HPDE6-E6E7 (cell line): ENCODE data around the gene ITPR3.

Experiments used
- DNase-seq: peaks from one replicate; pipeline ENCODE4 v3.0.0; 2011; ENCODE audit warnings: missing footprints; ENCODE audit errors: extremely low spot score

ITPR3 gene

GRCh38 chr6:33670086-33670660, 49.1 kb downstream of the ITPR3 start:
- DNase-seq: no peak

DNA sequence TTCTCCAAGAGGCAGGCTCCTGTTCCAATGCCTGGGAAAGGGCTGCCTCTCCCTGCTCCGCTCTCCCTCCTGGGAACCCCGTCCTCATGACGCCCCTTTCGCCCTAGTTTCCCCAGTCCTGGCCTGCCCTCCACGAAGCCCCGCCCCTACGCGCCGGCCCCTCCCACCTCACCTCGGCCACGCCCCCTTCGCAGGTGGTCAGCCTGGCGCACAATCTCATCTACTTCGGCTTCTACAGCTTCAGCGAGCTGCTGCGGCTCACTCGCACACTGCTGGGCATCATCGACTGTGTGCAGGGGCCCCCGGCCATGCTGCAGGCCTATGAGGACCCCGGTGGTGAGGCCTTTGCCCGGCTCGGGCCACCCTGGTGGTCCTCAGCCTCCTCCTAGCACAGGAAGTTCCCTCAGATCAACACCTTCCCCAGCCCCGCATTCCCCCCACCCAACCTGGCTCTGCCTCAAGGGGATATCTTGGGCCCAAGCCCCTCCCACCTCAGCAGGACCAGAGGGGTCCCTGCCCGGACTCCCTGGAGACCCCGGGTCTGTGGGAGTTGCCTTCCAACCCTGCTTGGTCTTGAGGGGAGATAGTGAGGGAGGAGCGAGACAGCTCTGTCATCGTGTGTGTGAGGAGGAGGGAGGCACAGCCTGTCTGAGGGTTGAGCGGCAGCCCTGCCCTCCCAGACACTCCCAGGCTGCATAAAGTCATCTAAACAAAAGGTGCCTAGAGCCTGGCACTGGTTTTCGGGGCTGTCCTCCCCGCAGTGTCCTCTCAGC, 50.0 kb downstream of the ITPR3 start:
- no peak for DNase-seq

GRCh38 chr6:33671744-33672072, 50.6 kb downstream of the ITPR3 start:
- no peak for DNase-seq

DNA sequence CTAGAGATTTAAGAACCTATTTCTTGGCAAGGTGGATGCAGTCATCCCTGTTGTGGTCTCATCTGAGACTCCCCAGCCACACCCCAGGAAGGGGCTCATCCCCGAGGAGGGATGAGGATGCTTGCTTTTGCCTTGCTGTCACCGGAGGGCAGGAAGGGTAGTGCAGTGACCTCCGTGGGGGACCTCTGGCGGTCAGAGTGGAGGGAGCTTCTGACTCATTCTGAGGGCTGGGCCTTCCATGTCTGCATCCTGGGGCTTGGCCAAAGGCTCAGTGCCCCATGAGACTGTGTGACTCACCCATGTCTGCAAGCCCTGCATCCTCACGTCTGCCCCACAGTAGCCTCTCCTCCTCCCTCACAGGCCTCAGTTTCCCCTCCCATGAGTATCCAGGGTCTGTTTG, 51.7 kb downstream of the ITPR3 start:
- DNase-seq: peak; percentile 81

DNA sequence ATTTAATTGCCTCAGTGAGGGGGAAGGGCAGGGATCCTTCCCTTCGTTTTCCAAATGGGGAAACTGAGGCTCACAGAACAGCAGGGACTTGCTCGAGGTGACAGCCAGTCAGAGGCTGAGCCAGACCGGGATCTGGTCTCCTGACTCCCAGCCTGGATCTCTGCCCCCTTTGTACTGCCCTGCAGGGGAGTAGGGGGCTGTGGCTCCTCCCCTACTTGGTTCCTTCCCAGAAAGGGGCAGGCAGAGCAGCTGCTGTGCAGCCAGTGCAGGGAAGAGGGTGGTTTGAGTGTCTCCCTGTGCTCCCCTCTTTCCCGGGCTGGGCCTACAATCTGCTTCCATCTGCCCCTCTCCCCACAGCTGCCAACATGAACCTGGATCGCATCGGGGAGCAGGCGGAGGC, 52.7 kb downstream of the ITPR3 start:
- no peak for DNase-seq

DNA sequence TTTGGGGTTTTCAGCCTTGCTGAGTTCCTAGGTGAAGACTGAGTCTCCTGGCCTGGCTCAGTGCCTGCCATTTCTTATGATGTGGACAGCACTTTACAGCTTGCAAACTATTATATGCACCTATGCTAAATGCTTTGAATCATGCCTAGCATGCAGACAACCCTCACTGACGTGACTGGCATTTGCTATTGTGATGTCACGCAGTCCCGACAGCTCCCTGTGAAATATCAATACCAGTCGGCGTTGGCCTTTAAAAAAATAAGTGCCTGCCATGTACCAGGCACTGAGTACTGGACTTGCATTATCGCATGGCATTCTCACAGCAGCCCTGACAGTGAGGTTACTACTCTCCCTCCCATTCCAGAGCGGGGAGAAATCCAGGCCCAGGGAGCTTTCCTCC, 54.8 kb downstream of the ITPR3 start:
- no peak for DNase-seq

DNA sequence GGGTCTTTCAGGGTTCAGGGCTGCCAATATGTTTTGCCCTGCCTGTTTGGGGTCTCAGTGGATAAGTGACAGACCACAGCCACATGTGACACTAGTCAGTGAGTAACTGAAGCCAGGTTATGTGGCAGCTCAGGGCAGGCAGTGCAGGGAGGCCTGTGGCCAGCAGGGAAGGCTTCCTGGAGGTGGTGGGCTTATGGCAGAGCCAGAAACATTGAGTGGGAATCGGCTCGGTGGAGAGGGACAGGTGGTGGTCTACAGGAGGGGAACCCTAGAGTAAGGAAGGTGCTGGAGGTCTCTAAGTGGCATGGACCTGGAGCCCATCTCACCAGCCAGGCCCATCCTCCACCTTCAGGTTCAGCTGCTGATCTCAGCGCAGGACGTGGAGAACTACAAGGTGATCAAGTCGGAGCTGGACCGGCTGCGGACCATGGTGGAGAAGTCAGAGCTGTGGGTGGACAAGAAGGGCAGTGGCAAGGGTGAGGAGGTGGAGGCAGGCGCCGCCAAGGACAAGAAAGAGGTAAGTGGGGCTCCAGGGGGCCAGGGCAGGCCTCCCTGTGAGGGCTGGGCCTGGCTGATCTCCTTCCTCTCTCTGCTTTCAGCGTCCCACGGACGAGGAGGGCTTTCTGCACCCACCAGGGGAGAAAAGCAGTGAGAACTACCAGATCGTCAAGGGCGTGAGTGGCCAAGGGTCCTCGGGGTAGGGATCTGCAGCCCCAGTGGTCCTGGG, 55.5 kb downstream of the ITPR3 start:
- DNase-seq: no peak

GRCh38 chr6:33677143-33677660, 56.1 kb downstream of the ITPR3 start:
- no peak for DNase-seq

- no peak for DNase-seq
Observed at GRCh38 chr6:33677689-33678088, 56.6 kb downstream of the ITPR3 start.

- DNase-seq: no peak
Observed at GRCh38 chr6:33678233-33678931, 57.3 kb downstream of the ITPR3 start.

DNA sequence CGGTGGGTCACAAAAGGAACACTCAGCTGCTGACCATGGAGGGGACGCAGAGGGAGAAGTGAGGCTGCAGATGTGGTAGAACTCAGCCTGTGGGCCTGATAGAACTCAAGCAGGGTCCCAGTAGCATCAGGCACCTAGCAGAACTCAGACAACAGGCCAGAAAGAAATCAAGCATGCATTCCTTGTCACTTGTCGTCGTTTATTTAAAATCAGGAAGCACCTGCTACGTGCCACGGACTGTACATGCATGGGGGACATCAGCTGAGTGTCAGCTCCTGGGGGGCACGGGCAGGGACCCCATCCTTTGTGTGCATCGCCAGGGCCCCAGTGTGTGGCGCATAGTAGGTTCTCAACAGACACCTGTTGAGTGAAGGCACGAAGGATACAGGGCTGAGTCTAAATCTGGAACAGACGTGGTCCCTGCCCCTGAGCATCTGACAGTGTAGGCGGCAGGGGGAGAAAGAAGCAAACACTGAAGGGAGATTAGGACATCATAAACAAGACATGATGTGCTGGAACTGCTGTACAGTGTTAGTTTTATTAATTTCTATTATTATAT, 57.9 kb downstream of the ITPR3 start:
- no peak for DNase-seq

DNA sequence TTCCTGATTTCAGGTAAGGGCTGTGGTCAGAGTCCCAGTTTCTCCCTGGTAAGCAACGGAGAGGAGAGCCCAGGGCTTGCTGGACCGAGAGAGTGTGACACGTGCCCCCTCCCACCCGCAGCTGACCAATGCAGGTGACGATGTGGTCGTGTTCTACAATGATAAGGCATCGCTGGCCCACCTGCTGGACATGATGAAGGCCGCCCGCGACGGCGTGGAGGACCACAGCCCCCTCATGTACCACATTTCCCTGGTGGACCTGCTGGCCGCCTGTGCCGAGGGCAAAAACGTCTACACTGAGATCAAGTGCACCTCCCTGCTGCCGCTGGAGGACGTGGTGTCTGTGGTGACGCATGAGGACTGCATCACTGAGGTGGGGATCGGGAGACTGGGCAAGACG, 58.6 kb downstream of the ITPR3 start:
- no peak for DNase-seq

- DNase-seq: no peak
Observed at GRCh38 chr6:33682341-33682740, 61.2 kb downstream of the ITPR3 start.

- DNase-seq: no peak
Observed at GRCh38 chr6:33683051-33683571, 62.0 kb downstream of the ITPR3 start.

DNA sequence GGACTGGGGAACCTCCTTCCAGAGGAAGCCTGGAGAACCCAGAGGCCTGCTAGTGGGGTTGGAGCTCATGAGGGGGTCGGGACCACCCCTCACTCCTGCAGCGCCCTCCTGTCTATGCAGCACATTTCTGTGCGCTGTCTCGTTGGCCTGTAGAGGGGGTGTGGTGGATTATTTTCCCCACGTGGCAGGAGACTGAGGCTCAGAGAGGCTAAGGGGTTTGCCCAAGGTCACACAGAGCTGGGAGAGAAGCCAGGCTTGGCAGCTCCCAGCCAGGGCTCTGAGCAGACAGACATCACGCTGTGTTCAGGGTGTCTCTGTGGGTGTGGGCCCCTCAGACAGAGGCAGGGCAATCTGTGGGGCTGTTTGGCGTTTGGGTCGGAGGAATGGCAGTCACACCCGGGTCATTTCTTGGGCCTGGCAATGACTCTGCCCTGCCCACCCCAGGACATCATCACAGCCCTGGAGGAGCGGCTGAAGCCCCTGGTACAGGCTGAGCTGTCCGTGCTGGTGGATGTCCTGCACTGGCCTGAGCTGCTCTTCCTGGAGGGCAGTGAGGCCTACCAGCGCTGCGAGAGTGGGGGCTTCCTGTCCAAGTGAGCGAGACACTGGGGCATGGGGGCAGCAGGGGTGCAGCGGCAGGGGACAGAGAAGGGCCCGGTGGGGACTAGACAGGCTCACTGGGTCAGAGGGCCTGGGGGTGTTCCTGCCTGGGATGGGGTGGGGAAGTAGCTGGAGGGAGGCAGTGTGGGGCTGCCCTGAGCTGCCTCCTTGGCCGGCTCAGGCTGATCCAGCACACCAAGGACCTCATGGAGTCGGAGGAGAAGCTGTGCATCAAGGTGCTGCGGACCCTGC, 62.7 kb downstream of the ITPR3 start:
- DNase-seq: no peak

DNA sequence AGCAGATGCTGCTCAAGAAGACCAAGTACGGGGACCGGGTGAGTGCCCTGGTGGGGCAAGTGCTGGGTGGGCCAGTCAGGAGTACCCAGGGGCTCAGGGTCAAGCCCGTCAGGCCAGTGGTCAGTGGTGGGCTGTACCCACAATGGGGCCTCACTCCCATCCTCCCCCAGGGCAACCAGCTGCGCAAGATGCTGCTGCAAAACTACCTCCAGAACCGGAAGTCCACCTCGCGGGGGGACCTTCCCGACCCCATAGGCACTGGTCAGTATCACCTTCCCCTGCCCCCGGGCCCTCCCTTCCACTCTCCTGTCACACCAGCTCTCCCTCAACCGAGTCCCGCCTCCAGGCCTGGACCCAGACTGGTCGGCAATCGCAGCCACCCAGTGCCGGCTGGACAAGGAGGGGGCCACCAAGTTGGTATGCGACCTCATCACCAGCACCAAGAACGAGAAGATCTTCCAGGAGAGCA, 63.3 kb downstream of the ITPR3 start:
- no peak for DNase-seq

- DNase-seq: no peak
Observed at GRCh38 chr6:33684983-33685382, 63.9 kb downstream of the ITPR3 start.

- DNase-seq: no peak
Observed at GRCh38 chr6:33685411-33686224, 64.5 kb downstream of the ITPR3 start.

GRCh38 chr6:33686225-33686924, 65.3 kb downstream of the ITPR3 start:
- no peak for DNase-seq
